Mesothelial cell of epicardium (in vitro differentiated cells): Measurements from ENCODE around the gene DCST2. TPM values are rescaled to one million over a fixed set of nuclear protein-coding genes. Genes with fewer than 3 reads are reported as not detected.
A peak's percentile ranks its signal among the peaks of the same experiment; 100 is the strongest.
"Not testable (repeated sequence)": the region's sequence is repeated elsewhere in the genome, so short reads cannot be mapped to it uniquely, and the experiment has no call there.

Experiments
- DNase-seq, 2 experiments: peaks; one replicate each; pipeline ENCODE4 v3.0.0; 2021; ENCODE audit warnings: low spot score in 2 of 2; ENCODE audit not compliant: unreplicated experiment in 2 of 2
- H3K27ac Mint-ChIP-seq: 2 replicates; pipeline ENCODE4 v1.8.0; 2021; ENCODE audit warnings: mixed read lengths
- H3K27me3 Mint-ChIP-seq: 2 replicates; pipeline ENCODE4 v1.8.0; 2021; ENCODE audit warnings: low read depth, mixed read lengths
- H3K36me3 Mint-ChIP-seq: 2 replicates; pipeline ENCODE4 v1.8.0; 2021; ENCODE audit warnings: mixed read lengths
- H3K4me1 Mint-ChIP-seq: 2 replicates; pipeline ENCODE4 v1.8.0; 2021; ENCODE audit warnings: mixed read lengths
- H3K4me3 Mint-ChIP-seq: 2 replicates; pipeline ENCODE4 v1.8.0; 2021; ENCODE audit warnings: mild to moderate bottlenecking, moderate library complexity, mixed read lengths
- H3K9me3 Mint-ChIP-seq: 2 replicates; pipeline ENCODE4 v1.8.0; 2021; ENCODE audit warnings: mixed read lengths
- CTCF ChIP-seq: fragments of 200-600 bp; sonication (generic); IDR thresholded peaks from one replicate; pipeline ENCODE4 v1.5.0; 2021; ENCODE audit warnings: antibody characterized with exemption; ENCODE audit not compliant: unreplicated experiment
- total RNA-seq: library from RNA; stranded (reverse); gene quantifications from 3 replicates; pipeline ENCODE4 v1.2.1, GENCODE V29; 2021

DCST2 gene
- total RNA-seq, 1 donor from 2014 or later: 1.8 TPM

- Mint-ChIP-seq H3K27me3 (no peaks in the 10 kb centered on the region), H3K4me3 (peak overlapping the region; percentile 90), H3K27ac (peak overlapping the region; percentile 99), H3K36me3 (no peaks in the 10 kb centered on the region), H3K4me1 (peaks cover 29% of the 10 kb centered on the region), H3K9me3 (no peaks in the 10 kb centered on the region)
- peak in 1 of 2 experiments; percentile 65 for DNase-seq
- no peak for TF ChIP-seq CTCF
Observed at GRCh38 chr1:154999571-155000410, 33.8 kb downstream of the DCST2 start.

GRCh38 chr1:154998818-154999570 is 34.6 kb downstream of the DCST2 start:
- Mint-ChIP-seq H3K27ac (peak overlapping the region; percentile 91), H3K27me3 (no peaks in the 10 kb centered on the region), H3K4me1 (peaks cover 22% of the 10 kb centered on the region), H3K36me3 (no peaks in the 10 kb centered on the region), H3K4me3 (peak overlapping the region; percentile 68), H3K9me3 (no peaks in the 10 kb centered on the region)
- DNase-seq: peak in 1 of 2 experiments; percentile 82
- peak; percentile 81 for TF ChIP-seq CTCF

GRCh38 chr1:154998201-154998780 is 35.3 kb downstream of the DCST2 start:
- DNase-seq: no peak
- H3K4me3 Mint-ChIP-seq: peak overlapping the region; percentile 26
- H3K36me3 Mint-ChIP-seq: no peaks in the 10 kb centered on the region
- H3K9me3 Mint-ChIP-seq: no peaks in the 10 kb centered on the region
- peaks cover 17% of the 10 kb centered on the region for H3K4me1 Mint-ChIP-seq
- H3K27ac Mint-ChIP-seq: no peak overlapping the region
- no peaks in the 10 kb centered on the region for H3K27me3 Mint-ChIP-seq
- no peak for TF ChIP-seq CTCF

DNA sequence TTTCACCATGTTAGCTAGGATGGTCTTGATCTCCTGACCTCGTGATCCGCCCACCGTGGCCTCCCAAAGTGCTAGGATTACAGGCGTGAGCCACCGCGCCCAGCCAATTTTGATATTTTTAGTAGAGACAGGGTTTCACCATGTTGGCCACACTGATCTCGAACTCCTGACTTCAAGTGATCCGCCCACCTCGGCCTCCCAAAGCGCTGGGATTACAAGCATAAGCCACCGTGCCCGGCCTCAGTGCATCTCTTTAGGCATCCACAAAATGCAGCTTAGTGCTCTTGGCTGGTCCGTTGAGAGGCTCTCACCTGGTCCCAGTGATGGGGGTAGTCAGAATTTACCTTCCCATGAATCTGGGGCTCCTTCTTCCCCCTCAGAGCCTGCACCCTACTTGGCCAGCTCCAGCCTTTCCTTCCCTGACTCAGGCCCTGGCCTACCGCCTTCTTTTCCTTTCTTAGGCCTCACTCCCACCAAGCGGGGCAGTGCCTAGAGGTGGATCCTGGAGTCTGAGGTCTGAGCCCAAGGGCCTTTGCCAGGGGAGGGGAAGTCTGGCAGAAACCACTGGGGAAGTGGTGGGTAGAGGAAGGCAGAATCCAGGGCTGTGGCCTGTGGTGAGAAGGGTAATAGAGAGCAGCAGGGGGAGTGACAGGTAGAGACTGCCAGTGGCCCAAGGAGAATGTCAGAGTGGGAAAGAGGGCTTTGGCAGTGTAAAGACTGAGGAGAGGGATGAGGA is 36.4 kb downstream of the DCST2 start:
- H3K36me3 Mint-ChIP-seq: no peaks in the 10 kb centered on the region
- no peaks in the 10 kb centered on the region for H3K9me3 Mint-ChIP-seq
- H3K4me1 Mint-ChIP-seq: peaks cover 17% of the 10 kb centered on the region
- no peak overlapping the region for H3K4me3 Mint-ChIP-seq
- no peak overlapping the region for H3K27ac Mint-ChIP-seq
- no peak for TF ChIP-seq CTCF
- DNase-seq: no peak
- no peaks in the 10 kb centered on the region for H3K27me3 Mint-ChIP-seq

GRCh38 chr1:154995301-154995983 is 38.1 kb downstream of the DCST2 start:
- H3K4me3 Mint-ChIP-seq, H3K36me3 Mint-ChIP-seq, H3K27me3 Mint-ChIP-seq, H3K9me3 Mint-ChIP-seq, DNase-seq, H3K27ac Mint-ChIP-seq: not testable (repeated sequence)
- H3K4me1 Mint-ChIP-seq: peaks cover 17% of the 10 kb centered on the region
